ENCODE data around the gene S1PR4. TPM values are rescaled to one million over a fixed set of nuclear protein-coding genes. Genes with fewer than 3 reads are reported as not detected.
"Not testable (repeated sequence)": the region's sequence is repeated elsewhere in the genome, so short reads cannot be mapped to it uniquely, and the experiment has no call there.

Gene S1PR4
- polyA plus RNA-seq, 3 donors from 2014 or later, result 238 to 344 (median 258) TPM

DNA sequence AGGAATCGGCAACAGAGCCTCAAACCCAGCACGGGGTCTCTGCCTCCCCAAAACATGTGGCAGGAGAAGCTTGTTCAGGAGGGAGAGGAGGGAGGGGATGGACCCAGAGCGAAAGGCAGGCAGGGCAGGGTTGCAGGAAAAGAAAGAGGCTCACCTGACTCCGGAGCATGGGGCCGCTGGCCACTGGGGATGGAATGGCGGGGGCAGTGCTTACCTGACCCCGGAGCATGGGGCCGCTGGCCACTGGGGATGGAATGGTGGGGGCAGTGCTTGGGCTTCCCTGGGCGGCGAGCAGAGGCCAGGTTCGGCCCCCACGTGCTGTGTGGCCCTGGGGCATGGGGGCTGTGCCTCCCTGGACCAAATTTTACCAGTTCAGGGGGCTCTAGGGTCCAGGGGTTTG lies 32.6 kb downstream of the S1PR4 start:
- Mint-ChIP-seq H3K9me3 (peaks cover 0 to 1% (median 0%) of the 10 kb centered on the region in 6 donors), H3K4me1 (peaks cover 0 to 2% of the 10 kb centered on the region in 2 donors), H3K27ac (no peak overlapping the region), H3K4me3 (no peak overlapping the region), H3K27me3 (ENCODE audit: low read depth in 3 of 3) (peaks cover 0 to 3% (median 2%) of the 10 kb centered on the region in 3 donors), H3K36me3 (no peaks in the 10 kb centered on the region)
- no peak for DNase-seq

DNA sequence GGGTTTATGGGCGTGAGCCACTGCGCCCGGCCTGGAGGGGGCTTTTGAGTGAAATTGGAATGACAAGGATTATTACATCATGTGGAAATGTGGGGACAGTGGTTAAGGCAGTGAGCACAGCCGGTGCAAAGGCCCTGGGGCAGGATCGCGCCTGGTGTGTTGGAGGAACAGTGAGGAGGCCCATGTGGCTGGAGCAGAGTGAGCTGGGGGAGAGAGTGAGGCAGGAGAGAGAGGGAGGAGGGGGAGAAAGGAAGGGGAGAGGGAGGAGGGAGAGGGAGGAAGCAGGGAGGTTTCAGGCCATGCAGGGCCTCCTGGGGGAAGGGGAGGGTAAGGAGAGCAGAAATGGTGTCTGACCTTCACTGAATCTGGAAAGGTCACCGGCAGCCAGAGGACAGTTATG lies 34.6 kb downstream of the S1PR4 start:
- Mint-ChIP-seq H3K4me3 (no peak overlapping the region), H3K36me3 (no peaks in the 10 kb centered on the region), H3K9me3 (peaks cover 0 to 1% (median 0%) of the 10 kb centered on the region in 6 donors), H3K27me3 (ENCODE audit: low read depth in 3 of 3) (peaks cover 0 to 3% (median 2%) of the 10 kb centered on the region in 3 donors), H3K27ac (no peak overlapping the region), H3K4me1 (peaks cover 0 to 2% of the 10 kb centered on the region in 2 donors)
- DNase-seq, result no peak

DNA sequence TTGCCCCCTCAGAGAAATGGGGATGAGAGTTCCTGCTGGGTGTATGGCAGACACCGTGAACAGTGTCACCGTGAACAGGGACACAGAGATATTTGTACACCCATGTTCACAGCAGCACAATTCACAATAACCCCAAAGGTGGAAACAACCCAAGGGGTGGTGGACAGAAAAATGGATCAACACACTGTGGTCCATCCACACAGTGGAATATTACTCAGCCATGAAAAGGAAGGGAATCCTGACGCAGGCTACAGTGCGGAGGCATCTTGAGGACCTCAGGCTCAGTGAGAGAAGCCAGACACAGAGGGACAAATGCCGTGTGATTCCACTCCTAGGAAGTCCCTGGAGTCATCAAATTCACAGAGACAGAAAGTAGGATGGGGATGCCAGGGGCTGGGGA lies 38.3 kb downstream of the S1PR4 start:
- Mint-ChIP-seq H3K4me1 (no peaks in the 10 kb centered on the region), H3K4me3 (no peak overlapping the region), H3K36me3 (no peaks in the 10 kb centered on the region), H3K9me3 (no peaks in the 10 kb centered on the region), H3K27ac (no peak overlapping the region), H3K27me3 (ENCODE audit: low read depth in 3 of 3) (peaks cover 2 to 6% (median 5%) of the 10 kb centered on the region in 3 donors)
- DNase-seq, result no peak

DNA sequence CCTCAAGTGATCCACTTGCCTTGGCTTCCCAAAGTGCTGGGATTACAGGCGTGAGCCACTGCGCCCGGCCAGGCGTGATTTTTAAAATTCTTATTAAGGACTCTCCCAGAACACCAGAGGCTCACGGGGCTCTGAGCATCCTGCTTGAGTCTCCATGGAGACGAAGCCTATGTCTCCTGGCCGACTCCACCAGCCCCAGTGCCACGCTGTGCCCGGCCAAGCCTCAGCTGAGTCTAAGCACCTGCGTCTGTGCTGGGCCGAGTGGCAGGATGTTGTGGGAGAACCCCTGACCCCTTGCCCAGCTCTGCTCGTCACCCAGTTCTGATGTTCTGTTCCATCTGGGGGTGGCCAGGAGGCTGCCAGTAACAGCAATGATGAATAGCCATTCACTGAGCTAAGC lies 42.0 kb downstream of the S1PR4 start:
- Mint-ChIP-seq H3K36me3 (no peaks in the 10 kb centered on the region), H3K9me3 (no peaks in the 10 kb centered on the region), H3K27me3 (ENCODE audit: low read depth in 3 of 3) (peaks cover 2 to 4% (median 3%) of the 10 kb centered on the region in 3 donors), H3K4me1 (peaks cover 0 to 1% of the 10 kb centered on the region in 2 donors), H3K4me3 (no peak overlapping the region), H3K27ac (no peak overlapping the region)
- DNase-seq, result no peak

DNA sequence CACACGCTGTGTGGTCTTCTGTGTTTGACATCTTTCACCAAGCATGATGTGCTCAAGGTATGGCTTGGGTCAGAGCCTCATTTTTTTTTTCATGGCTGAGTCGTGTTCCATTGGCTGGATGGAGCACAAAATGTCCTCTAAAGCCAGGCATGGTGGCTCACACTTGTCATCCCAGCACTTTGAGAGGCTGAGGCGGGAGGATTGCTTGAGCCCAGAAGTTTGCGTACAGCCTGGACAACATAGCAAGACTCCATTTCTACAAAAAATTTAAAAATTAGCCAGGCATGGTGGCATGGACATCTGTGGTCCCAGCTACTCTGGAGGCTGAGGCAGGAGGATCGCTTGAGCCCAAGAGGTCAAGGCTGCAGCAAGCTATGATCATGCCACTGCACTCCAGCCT lies 43.0 kb downstream of the S1PR4 start:
- not testable (repeated sequence) for H3K27ac Mint-ChIP-seq; H3K36me3 Mint-ChIP-seq; H3K4me3 Mint-ChIP-seq; H3K4me1 Mint-ChIP-seq; H3K27me3 Mint-ChIP-seq (ENCODE audit: low read depth in 3 of 3); DNase-seq; H3K9me3 Mint-ChIP-seq

DNA sequence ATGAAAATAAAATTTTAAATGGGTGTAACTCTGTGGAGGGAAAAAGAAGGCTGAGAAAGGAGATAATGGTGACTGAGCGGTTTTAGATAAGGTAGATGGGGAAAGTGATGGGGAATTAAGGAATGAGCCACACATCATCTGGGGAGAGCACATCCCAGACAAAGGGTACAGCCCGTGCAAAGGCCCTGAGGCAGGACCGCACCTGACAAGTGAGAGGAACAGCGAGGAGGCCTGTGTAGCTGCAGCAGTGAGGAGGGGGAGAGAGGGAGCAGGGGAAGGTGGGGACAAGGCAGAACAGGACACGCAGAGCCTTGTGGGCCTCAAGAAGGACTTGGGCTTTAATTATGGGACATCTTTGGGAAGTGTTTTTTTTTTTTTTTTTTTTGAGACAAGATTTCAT lies 44.1 kb downstream of the S1PR4 start:
- Mint-ChIP-seq H3K36me3 (no peaks in the 10 kb centered on the region), H3K27ac (no peak overlapping the region), H3K4me1 (peaks cover 0 to 3% of the 10 kb centered on the region in 2 donors), H3K4me3 (no peak overlapping the region), H3K9me3 (no peaks in the 10 kb centered on the region), H3K27me3 (ENCODE audit: low read depth in 3 of 3) (peaks cover 6 to 14% (median 14%) of the 10 kb centered on the region in 3 donors)
- no peak for DNase-seq

DNA sequence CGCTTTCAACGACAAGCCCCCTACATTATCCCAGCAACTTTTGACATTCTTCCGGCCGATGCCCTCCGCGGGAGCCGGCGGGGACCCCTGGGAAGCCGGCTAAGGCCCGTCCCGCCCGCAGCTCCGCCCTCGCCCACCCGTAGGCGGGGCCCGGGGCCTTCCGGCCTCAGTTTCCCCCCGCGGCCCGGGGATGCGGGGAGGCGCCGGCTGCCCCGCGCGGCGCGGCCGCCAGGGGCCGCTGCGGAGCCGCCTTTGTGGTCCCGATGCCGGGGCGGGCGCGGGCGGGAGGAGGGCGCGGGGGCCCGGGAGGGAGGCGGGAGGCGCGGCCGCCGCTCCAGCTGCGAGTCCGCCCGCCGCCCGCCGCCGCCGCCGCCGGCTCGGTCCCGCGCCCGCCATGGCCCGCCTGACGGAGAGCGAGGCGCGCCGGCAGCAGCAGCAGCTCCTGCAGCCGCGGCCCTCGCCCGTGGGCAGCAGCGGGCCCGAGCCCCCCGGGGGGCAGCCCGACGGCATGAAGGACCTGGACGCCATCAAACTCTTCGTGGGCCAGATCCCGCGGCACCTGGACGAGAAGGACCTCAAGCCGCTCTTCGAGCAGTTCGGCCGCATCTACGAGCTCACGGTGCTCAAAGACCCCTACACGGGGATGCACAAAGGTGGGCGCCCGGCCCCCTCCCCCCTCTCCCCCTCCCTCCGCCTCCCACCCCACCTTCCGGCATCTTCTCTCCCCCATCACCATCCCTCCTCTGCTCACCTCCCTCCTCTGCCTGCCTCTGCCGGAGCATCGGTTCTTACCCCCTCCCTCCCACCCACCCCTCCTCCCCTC lies 46.0 kb downstream of the S1PR4 start, which contains the start of gene CELF5:
Gene CELF5, plus strand, starts transcription at position 316 of the 823 bp plus-strand sequence. Its CDS starts 79 bp downstream, at position 395.
- Mint-ChIP-seq H3K27me3 (ENCODE audit: low read depth in 3 of 3) (peaks cover 9 to 18% (median 14%) of the 10 kb centered on the region in 3 donors), H3K36me3 (no peaks in the 10 kb centered on the region), H3K9me3 (no peaks in the 10 kb centered on the region), H3K4me3 (peak within 1 kb of the TSS; percentile 41 to 67 (median 63)), H3K4me1 (peaks cover 0 to 3% of the 10 kb centered on the region in 2 donors), H3K27ac (no peak within 1 kb of the TSS)
- DNase-seq, result peak; percentile 50 to 56 (median 53)

DNA sequence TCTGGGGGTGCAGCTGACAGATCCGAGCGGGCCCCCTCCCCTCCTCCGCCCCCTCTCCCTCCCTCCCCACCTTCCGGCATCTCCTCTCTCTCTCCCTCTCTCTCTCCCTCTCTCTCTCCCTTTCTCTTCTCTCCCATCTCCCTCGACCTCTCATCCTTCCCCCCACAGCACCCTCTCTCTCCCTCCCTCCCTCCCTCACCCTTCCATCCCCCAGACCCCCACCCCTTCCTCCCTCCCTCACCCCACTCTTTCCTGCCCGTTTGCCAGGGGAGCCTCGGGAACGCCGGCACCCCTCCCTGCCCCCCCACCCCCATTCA lies 46.6 kb downstream of the S1PR4 start:
- H3K27ac Mint-ChIP-seq, result no peak overlapping the region
- peaks cover 9 to 20% (median 12%) of the 10 kb centered on the region in 3 donors for H3K27me3 Mint-ChIP-seq (ENCODE audit: low read depth in 3 of 3)
- H3K9me3 Mint-ChIP-seq, result no peaks in the 10 kb centered on the region
- H3K4me1 Mint-ChIP-seq, result peaks cover 0 to 3% of the 10 kb centered on the region in 2 donors
- H3K36me3 Mint-ChIP-seq, result no peaks in the 10 kb centered on the region
- DNase-seq, result no peak
- peak overlapping the region in 1 of 5 donors; percentile 27 for H3K4me3 Mint-ChIP-seq

DNA sequence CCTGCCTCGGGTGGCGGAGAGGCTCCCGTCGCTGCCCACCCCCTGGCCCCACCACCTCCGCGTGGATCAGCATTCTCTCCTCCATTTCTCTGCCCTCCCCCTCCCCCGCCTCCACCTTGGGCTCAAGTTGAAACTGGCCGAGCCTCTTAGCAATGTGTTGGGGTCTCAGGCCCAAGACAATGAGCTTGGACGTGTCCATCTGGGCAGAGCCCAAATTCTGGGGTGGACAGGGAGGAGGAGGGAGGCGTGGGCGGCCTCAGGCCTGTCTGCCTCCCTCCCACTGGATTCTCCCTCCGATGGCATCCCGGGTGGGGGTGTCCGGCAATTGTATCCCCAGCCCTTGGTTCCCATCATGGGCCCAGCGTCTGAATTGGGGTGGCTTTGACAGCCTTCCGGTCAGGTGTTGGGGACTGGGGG lies 47.1 kb downstream of the S1PR4 start:
- Mint-ChIP-seq H3K27ac (no peak overlapping the region), H3K4me3 (no peak overlapping the region), H3K9me3 (no peaks in the 10 kb centered on the region), H3K27me3 (ENCODE audit: low read depth in 3 of 3) (peaks cover 7 to 20% (median 12%) of the 10 kb centered on the region in 3 donors), H3K36me3 (no peaks in the 10 kb centered on the region), H3K4me1 (peaks cover 0 to 3% of the 10 kb centered on the region in 2 donors)
- DNase-seq, result no peak

DNA sequence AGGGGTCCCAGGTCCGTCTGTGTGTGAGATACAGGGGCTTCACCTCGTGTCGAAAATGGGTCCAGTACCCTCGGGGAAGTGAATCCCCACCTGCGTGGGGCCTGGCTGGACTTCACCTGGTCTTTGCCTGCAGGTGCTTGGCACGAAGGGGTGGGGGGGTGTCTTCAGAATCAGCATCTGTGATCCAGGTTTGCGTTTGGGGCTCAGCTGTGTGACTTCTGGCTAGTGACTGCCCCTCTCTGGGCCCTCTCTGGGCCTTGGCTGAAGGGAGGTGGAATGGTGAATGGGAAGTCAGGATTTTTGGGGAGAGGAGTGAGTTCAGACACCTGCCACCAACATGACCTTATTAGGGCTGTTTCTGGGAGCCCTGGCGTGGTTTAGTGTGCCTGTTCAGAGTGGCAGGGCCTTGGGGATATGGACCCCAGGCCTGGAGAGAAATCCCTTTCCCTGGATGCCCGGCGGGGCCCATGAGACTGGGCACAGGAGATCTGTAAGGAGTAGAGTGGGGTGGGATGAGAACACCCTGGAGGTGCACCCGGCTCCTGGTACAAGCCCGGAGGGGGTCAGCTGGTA lies 48.6 kb downstream of the S1PR4 start:
- no peak overlapping the region for H3K27ac Mint-ChIP-seq
- H3K27me3 Mint-ChIP-seq (ENCODE audit: low read depth in 3 of 3), result peaks cover 5 to 18% (median 12%) of the 10 kb centered on the region in 3 donors
- no peak for DNase-seq
- H3K9me3 Mint-ChIP-seq, result no peaks in the 10 kb centered on the region
- H3K4me1 Mint-ChIP-seq, result peaks cover 0 to 3% of the 10 kb centered on the region in 2 donors
- H3K36me3 Mint-ChIP-seq, result peaks cover 0 to 4% (median 0%) of the 10 kb centered on the region in 3 donors
- H3K4me3 Mint-ChIP-seq, result no peak overlapping the region

DNA sequence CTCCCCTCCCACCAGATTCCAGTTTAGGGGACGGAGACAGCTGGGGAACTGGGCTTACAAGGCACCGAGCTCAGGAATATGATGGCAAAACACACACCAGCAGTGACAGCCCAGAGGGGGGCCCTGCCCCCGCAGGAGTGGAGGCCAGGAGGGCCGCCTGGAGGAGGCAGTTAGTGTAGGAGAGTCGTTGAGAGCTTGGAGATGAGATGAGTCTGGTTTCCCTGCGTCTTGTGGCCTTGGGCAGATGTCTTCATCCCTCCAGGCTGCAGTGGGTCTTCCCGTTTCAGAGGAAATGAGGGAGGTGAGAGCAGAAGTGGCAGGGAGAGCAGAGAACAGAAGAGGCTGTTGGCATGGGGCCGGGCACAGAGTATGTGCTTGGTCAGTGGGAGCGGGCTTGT lies 50.8 kb downstream of the S1PR4 start:
- Mint-ChIP-seq H3K4me3 (no peak overlapping the region), H3K36me3 (peaks cover 0 to 4% (median 0%) of the 10 kb centered on the region in 3 donors), H3K9me3 (no peaks in the 10 kb centered on the region), H3K27me3 (ENCODE audit: low read depth in 3 of 3) (peaks cover 5 to 18% (median 12%) of the 10 kb centered on the region in 3 donors), H3K27ac (no peak overlapping the region), H3K4me1 (peaks cover 0 to 2% of the 10 kb centered on the region in 2 donors)
- DNase-seq, result no peak

Other genes starting within 250 kb of the S1PR4 start
- gene ZNF77, start 233.8 kb upstream of the S1PR4 start, polyA plus RNA-seq, result 1 to 10 TPM in 2 of 3 donors, not detected in 1; 1.1 to 2.1 TPM
- 1 to 10 TPM in 2 of 3 donors, under 1 TPM in 1; 0.34 to 2.3 (median 1.8) TPM for gene TLE6, start 201.2 kb upstream of the S1PR4 start, polyA plus RNA-seq
- gene TLE2, start 149.5 kb upstream of the S1PR4 start, polyA plus RNA-seq, result 1 to 10 TPM; 1.2 to 2.4 (median 1.3) TPM
- gene TLE5, start 116.3 kb upstream of the S1PR4 start, polyA plus RNA-seq, result 100 to 1,000 TPM; 382 to 635 (median 466) TPM
- under 1 TPM in 1 of 3 donors, not detected in 2; 0.09 TPM for gene GNA11, start 84.4 kb upstream of the S1PR4 start, polyA plus RNA-seq
- gene GNA15, start 42.7 kb upstream of the S1PR4 start, polyA plus RNA-seq, result 1 to 10 TPM in 2 of 3 donors, under 1 TPM in 1; 0.25 to 2.8 (median 2.3) TPM
- gene NCLN, start 7.2 kb downstream of the S1PR4 start, polyA plus RNA-seq, result 10 to 100 TPM; 22.8 to 58.8 (median 55.2) TPM
- not detected for gene CELF5, start 45.9 kb downstream of the S1PR4 start, polyA plus RNA-seq
- 10 to 100 TPM in 1 of 3 donors, 1 to 10 TPM in 1, not detected in 1; 2.8 to 13.3 TPM for gene NFIC, start 187.8 kb downstream of the S1PR4 start, polyA plus RNA-seq

Data from immature natural killer cell (primary cell).